GM19025 (cell line): Measurements from ENCODE around the gene CCDC141.

Experiments used
- ATAC-seq: cut with Tn5 transposase; IDR thresholded peaks from one replicate; pipeline ENCODE4 v1.9.1; 2021; ENCODE audit warnings: mild to moderate bottlenecking, low read depth, moderate library complexity; ENCODE audit not compliant: unreplicated experiment

CCDC141 gene

GRCh38 chr2:178834086-178834485, 215.9 kb downstream of the CCDC141 start:
- no peak for ATAC-seq

GRCh38 chr2:178833382-178833781, 216.6 kb downstream of the CCDC141 start:
- no peak for ATAC-seq

GRCh38 chr2:178830451-178830850, 219.5 kb downstream of the CCDC141 start:
- ATAC-seq: no peak

- no peak for ATAC-seq
Measured at GRCh38 chr2:178829981-178830380, 220.0 kb downstream of the CCDC141 start.

GRCh38 chr2:178829299-178829960, 220.5 kb downstream of the CCDC141 start:
- no peak for ATAC-seq

GRCh38 chr2:178828486-178828881, 221.5 kb downstream of the CCDC141 start:
- no peak for ATAC-seq

GRCh38 chr2:178827739-178828485, 222.0 kb downstream of the CCDC141 start:
- no peak for ATAC-seq

- ATAC-seq: no peak
Measured at GRCh38 chr2:178827111-178827510, 222.8 kb downstream of the CCDC141 start.

GRCh38 chr2:178825183-178825582, 224.8 kb downstream of the CCDC141 start:
- ATAC-seq: no peak

- ATAC-seq: no peak
Measured at GRCh38 chr2:178824181-178824580, 225.8 kb downstream of the CCDC141 start.

- ATAC-seq: peak; percentile 52
Measured at GRCh38 chr2:178819992-178820391, 229.9 kb downstream of the CCDC141 start.

GRCh38 chr2:178819147-178819875, 230.6 kb downstream of the CCDC141 start:
- ATAC-seq: no peak

GRCh38 chr2:178811901-178812300, 238.0 kb downstream of the CCDC141 start:
- no peak for ATAC-seq

- no peak for ATAC-seq
Measured at GRCh38 chr2:178811045-178811444, 238.9 kb downstream of the CCDC141 start.

- no peak for ATAC-seq
Measured at GRCh38 chr2:178810422-178810821, 239.5 kb downstream of the CCDC141 start.

GRCh38 chr2:178807227-178808008, 242.5 kb downstream of the CCDC141 start, which contains the start of gene TTN:
Gene TTN (minus strand): TSS chr2:178807423. CDS start chr2:178804642, 2,781 bp downstream.
- no peak for ATAC-seq

GRCh38 chr2:178806543-178806942, 243.4 kb downstream of the CCDC141 start:
- no peak for ATAC-seq

- ATAC-seq: no peak
Measured at GRCh38 chr2:178805457-178805856, 244.5 kb downstream of the CCDC141 start.

- no peak for ATAC-seq
Measured at GRCh38 chr2:178804791-178805190, 245.1 kb downstream of the CCDC141 start.

- ATAC-seq: no peak
Measured at GRCh38 chr2:178800510-178800909, 249.4 kb downstream of the CCDC141 start.
